Tibial nerve (tissue), 4 donors: ENCODE results near the gene STARD3.

Source experiments
- EP300 ChIP-seq, 2 donors: sonication (generic); formaldehyde crosslinking; IDR thresholded peaks; one replicate each; pipeline ENCODE4 v1.6.1; 2017; ENCODE audit warnings: antibody characterized with exemption in 2 of 2, mild to moderate bottlenecking in 1 of 2
- POLR2A ChIP-seq, 2 donors: fragments of 450-650 bp; IDR thresholded peaks; one replicate each; pipeline ENCODE4 v1.6.1; 2017; ENCODE audit warnings: antibody characterized with exemption in 2 of 2, mild to moderate bottlenecking in 2 of 2, moderate library complexity in 2 of 2
- TF ChIP-seq, protein P1 (sequence below), 5 experiments: fragments of 200-600 bp in 3 of 5; fragments of 450-650 bp in 2 of 5; sonication (generic) in 3 of 5; IDR thresholded peaks; one replicate each; pipeline ENCODE4 v1.5.1; 2016 to 2019; ENCODE audit warnings: antibody characterized with exemption in 5 of 5, mild to moderate bottlenecking in 3 of 5, moderate library complexity in 2 of 5

DNA sequence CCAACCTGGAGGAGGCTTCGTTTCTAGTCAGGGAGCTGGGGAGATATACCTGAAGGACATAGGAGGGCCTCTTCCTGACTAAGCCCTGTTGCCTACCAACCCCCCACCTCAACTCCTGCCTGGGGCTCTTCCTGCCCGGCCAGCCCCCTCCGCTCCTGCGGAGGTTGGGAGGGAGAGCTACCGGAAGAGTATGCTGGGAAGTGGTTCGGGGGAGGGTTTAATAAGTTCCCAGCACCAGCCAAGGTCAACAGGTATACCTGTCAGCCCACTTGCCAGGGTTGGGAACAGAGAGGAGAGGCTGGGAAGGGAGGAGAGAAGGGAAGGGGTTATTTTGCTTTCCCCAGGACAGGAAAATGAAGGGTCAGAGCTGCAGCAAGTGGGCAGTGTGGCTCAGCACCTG lies 5.5 kb upstream of the STARD3 start:
- TF ChIP-seq, protein P1, sequence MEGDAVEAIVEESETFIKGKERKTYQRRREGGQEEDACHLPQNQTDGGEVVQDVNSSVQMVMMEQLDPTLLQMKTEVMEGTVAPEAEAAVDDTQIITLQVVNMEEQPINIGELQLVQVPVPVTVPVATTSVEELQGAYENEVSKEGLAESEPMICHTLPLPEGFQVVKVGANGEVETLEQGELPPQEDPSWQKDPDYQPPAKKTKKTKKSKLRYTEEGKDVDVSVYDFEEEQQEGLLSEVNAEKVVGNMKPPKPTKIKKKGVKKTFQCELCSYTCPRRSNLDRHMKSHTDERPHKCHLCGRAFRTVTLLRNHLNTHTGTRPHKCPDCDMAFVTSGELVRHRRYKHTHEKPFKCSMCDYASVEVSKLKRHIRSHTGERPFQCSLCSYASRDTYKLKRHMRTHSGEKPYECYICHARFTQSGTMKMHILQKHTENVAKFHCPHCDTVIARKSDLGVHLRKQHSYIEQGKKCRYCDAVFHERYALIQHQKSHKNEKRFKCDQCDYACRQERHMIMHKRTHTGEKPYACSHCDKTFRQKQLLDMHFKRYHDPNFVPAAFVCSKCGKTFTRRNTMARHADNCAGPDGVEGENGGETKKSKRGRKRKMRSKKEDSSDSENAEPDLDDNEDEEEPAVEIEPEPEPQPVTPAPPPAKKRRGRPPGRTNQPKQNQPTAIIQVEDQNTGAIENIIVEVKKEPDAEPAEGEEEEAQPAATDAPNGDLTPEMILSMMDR (IDR thresholded peaks at IDR 0.05) = no peak
- TF ChIP-seq EP300 (IDR thresholded peaks at IDR 0.05) (no peak), POLR2A (IDR thresholded peaks at IDR 0.05) (no peak)
